ENCODE measurements around the gene ANO7. TPM values are rescaled to one million over a fixed set of nuclear protein-coding genes. Genes with fewer than 3 reads are reported as not detected.

Gene ANO7
- total and polyA plus RNA-seq, 2 of the 13 experiments (the other 11 are each of a cell fraction or from before 2014, with no cell fraction given), result 4.1 to 4.9 TPM

- TF ChIP-seq USF2 (IDR thresholded peaks at IDR 0.05; ENCODE audit: low read depth, low read length), result no peak
- no peak for TF ChIP-seq USF2 (CRISPR knock-in tag; IDR thresholded peaks at IDR 0.05; ENCODE audit: borderline replicate concordance)
- TF ChIP-seq ZNF691 (CRISPR knock-in tag; IDR thresholded peaks at IDR 0.05; ENCODE audit: borderline replicate concordance, low read depth), result no peak
- no peak for TF ChIP-seq NFKBIZ (CRISPR knock-in tag; IDR thresholded peaks at IDR 0.05)
- TF ChIP-seq PBX3 (CRISPR knock-in tag; IDR thresholded peaks at IDR 0.05; ENCODE audit: borderline replicate concordance), result no peak
- TF ChIP-seq U2AF2 (IDR thresholded peaks at IDR 0.05; ENCODE audit: low read depth, low read length), result no peak
- TF ChIP-seq, protein P1, sequence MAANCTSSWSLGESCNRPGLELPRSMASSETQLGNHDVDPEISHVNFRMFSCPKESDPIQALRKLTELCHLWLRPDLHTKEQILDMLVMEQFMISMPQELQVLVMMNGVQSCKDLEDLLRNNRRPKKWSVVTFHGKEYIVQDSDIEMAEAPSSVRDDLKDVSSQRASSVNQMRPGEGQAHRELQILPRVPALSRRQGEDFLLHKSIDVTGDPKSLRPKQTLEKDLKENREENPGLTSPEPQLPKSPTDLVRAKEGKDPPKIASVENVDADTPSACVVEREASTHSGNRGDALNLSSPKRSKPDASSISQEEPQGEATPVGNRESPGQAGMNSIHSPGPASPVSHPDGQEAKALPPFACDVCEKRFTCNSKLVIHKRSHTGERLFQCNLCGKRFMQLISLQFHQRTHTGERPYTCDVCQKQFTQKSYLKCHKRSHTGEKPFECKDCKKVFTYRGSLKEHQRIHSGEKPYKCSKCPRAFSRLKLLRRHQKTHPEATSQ (CRISPR knock-in tag; IDR thresholded peaks at IDR 0.05; ENCODE audit: borderline replicate concordance), result no peak
- TF ChIP-seq RFX3 (CRISPR knock-in tag; IDR thresholded peaks at IDR 0.05), result no peak
- no peak for TF ChIP-seq ZNF652 (CRISPR knock-in tag; IDR thresholded peaks at IDR 0.05; ENCODE audit: borderline replicate concordance, low read depth)
- no peak for TF ChIP-seq MYNN (CRISPR knock-in tag; IDR thresholded peaks at IDR 0.05; ENCODE audit: low read depth)
- TF ChIP-seq SRF (IDR thresholded peaks at IDR 0.05; ENCODE audit: low read depth, low read length), result no peak
- TF ChIP-seq ZNF124 (CRISPR knock-in tag; IDR thresholded peaks at IDR 0.05), result peak; percentile 22
- TF ChIP-seq, protein P2, sequence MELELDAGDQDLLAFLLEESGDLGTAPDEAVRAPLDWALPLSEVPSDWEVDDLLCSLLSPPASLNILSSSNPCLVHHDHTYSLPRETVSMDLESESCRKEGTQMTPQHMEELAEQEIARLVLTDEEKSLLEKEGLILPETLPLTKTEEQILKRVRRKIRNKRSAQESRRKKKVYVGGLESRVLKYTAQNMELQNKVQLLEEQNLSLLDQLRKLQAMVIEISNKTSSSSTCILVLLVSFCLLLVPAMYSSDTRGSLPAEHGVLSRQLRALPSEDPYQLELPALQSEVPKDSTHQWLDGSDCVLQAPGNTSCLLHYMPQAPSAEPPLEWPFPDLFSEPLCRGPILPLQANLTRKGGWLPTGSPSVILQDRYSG (CRISPR knock-in tag; IDR thresholded peaks at IDR 0.05), result peak; percentile 32; the same call in 1 of the 2 replicates
- peak; percentile 66; the same call in 1 of the 2 replicates for TF ChIP-seq ZSCAN31 (CRISPR knock-in tag; IDR thresholded peaks at IDR 0.05; ENCODE audit: low read depth)
- 0 out of 2 replicates have a peak, but pooled peaks have one; percentile 21 for TF ChIP-seq WIZ (CRISPR knock-in tag; IDR thresholded peaks at IDR 0.05)
- TF ChIP-seq MBNL3 (CRISPR knock-in tag; conservative IDR thresholded peaks at IDR 0.05), result no peak
- TF ChIP-seq, protein P3, sequence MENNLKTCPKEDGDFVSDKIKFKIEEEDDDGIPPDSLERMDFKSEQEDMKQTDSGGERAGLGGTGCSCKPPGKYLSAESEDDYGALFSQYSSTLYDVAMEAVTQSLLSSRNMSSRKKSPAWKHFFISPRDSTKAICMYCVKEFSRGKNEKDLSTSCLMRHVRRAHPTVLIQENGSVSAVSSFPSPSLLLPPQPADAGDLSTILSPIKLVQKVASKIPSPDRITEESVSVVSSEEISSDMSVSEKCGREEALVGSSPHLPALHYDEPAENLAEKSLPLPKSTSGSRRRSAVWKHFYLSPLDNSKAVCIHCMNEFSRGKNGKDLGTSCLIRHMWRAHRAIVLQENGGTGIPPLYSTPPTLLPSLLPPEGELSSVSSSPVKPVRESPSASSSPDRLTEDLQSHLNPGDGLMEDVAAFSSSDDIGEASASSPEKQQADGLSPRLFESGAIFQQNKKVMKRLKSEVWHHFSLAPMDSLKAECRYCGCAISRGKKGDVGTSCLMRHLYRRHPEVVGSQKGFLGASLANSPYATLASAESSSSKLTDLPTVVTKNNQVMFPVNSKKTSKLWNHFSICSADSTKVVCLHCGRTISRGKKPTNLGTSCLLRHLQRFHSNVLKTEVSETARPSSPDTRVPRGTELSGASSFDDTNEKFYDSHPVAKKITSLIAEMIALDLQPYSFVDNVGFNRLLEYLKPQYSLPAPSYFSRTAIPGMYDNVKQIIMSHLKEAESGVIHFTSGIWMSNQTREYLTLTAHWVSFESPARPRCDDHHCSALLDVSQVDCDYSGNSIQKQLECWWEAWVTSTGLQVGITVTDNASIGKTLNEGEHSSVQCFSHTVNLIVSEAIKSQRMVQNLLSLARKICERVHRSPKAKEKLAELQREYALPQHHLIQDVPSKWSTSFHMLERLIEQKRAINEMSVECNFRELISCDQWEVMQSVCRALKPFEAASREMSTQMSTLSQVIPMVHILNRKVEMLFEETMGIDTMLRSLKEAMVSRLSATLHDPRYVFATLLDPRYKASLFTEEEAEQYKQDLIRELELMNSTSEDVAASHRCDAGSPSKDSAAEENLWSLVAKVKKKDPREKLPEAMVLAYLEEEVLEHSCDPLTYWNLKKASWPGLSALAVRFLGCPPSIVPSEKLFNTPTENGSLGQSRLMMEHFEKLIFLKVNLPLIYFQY (CRISPR knock-in tag; IDR thresholded peaks at IDR 0.05; ENCODE audit: borderline replicate concordance), result no peak; the same call in 1 of the 2 replicates
- TF ChIP-seq ZNF251 (CRISPR knock-in tag; IDR thresholded peaks at IDR 0.05), result no peak
- no peak for TF ChIP-seq NFATC3 (CRISPR knock-in tag; IDR thresholded peaks at IDR 0.05)
Observed at GRCh38 chr2:241149925-241150659, 38.4 kb upstream of the ANO7 start, which contains the start of gene PPP1R7 (continued).
